SK-N-SH (cell line): Measurements from ENCODE around the gene CTAG2. TPM values are rescaled to one million over a fixed set of nuclear protein-coding genes. Genes with fewer than 3 reads are reported as not detected.

ENCODE experiments used
- CTCF ChIA-PET: fragments of 300-600, 350-600 bp; formaldehyde crosslinking; extraction: SDS; loops from one replicate; lab custom pipeline; 2021; lab: Yijun Ruan, JAX
- POLR2A ChIA-PET: fragments of 350-600 bp; sonication (Branson Sonifier 250); formaldehyde crosslinking; extraction: SDS; loops from one replicate; lab custom pipeline; 2020; ENCODE audit warnings: antibody characterized with exemption, inconsistent platforms; lab: Yijun Ruan, JAX
- DNase-seq: peaks from one replicate; pipeline ENCODE4 v3.0.0; 2012
- H2AFZ ChIP-seq: fragments of 200-600 bp; sonication (generic); 2 replicates; pipeline ENCODE4 v1.8.1; 2016; ENCODE audit warnings: antibody characterized with exemption, mild to moderate bottlenecking, low read depth
- H3F3A ChIP-seq: fragments of 200-600 bp; sonication (generic); replicated peaks from 2 replicates; pipeline ENCODE3; 2016; ENCODE audit warnings: antibody characterized with exemption, mild to moderate bottlenecking; ENCODE audit not compliant: insufficient read depth
- H3K27ac ChIP-seq, 2 experiments: fragments of 200-500 bp in 1 of 2; fragments of 200-600 bp in 1 of 2; sonication (Bioruptor generic) in 1 of 2; sonication (generic), shearing (Covaris generic) in 1 of 2; 2 replicates each; pipeline versions ENCODE4 v1.5.1 to v1.6.1; 2014 to 2016; ENCODE audit warnings: low read depth in 2 of 2, inconsistent platforms in 1 of 2, low read length in 1 of 2, mild to moderate bottlenecking in 1 of 2, mixed read lengths in 1 of 2
- H3K27me3 ChIP-seq: fragments of 200-600 bp; sonication (generic), shearing (Covaris generic); 2 replicates; pipeline ENCODE4 v1.6.1; 2016; ENCODE audit warnings: mixed run types; ENCODE audit not compliant: insufficient read depth
- H3K36me3 ChIP-seq, 2 experiments: fragments of 200-500 bp in 1 of 2; fragments of 200-600 bp in 1 of 2; sonication (Bioruptor generic) in 1 of 2; sonication (generic) in 1 of 2; replicated peaks in 1 of 2; 2 replicates each; pipeline versions ENCODE3 to v1.5.1; 2014 to 2016; ENCODE audit warnings: low read length in 1 of 2, mild to moderate bottlenecking in 1 of 2; ENCODE audit not compliant: insufficient read depth in 2 of 2, control insufficient read depth in 1 of 2
- H3K4me1 ChIP-seq, 2 experiments: fragments of 200-500 bp in 1 of 2; fragments of 200-600 bp in 1 of 2; sonication (Bioruptor generic) in 1 of 2; sonication (generic), shearing (Covaris generic) in 1 of 2; 2 replicates each; pipeline versions ENCODE4 v1.5.1 to v1.6.1; 2014 to 2016; ENCODE audit warnings: low read depth in 1 of 2, low read length in 1 of 2, mixed run types in 1 of 2; ENCODE audit not compliant: insufficient read depth in 2 of 2, control insufficient read depth in 1 of 2
- H3K4me2 ChIP-seq: fragments of 200-600 bp; sonication (generic), shearing (Covaris generic); 2 replicates; pipeline ENCODE4 v1.6.1; 2017; ENCODE audit warnings: mixed run types
- H3K4me3 ChIP-seq, 2 experiments: fragments of 200-500 bp in 1 of 2; fragments of 200-600 bp in 1 of 2; sonication (Bioruptor generic) in 1 of 2; sonication (generic), shearing (Covaris generic) in 1 of 2; 2 replicates each; pipeline versions ENCODE4 v1.5.1 to v1.8.1; 2014 to 2016; ENCODE audit warnings: low read depth in 2 of 2, inconsistent platforms in 1 of 2, low read length in 1 of 2, mild to moderate bottlenecking in 1 of 2, mixed read lengths in 1 of 2, moderate library complexity in 1 of 2
- H3K79me2 ChIP-seq: fragments of 200-600 bp; sonication (generic); 2 replicates; pipeline ENCODE4 v1.8.1; 2017; ENCODE audit warnings: mild to moderate bottlenecking; ENCODE audit not compliant: insufficient read depth
- H3K9ac ChIP-seq: fragments of 200-600 bp; sonication (generic); 2 replicates; pipeline ENCODE4 v1.6.1; 2017; ENCODE audit warnings: mixed run types
- H3K9me2 ChIP-seq: fragments of 200-600 bp; sonication (generic); 2 replicates; pipeline ENCODE4 v1.6.1; 2017; ENCODE audit warnings: mixed run types
- H3K9me3 ChIP-seq: fragments of 200-600 bp; sonication (generic); 2 replicates; pipeline ENCODE4 v1.6.1; 2017; ENCODE audit warnings: mixed run types, mild to moderate bottlenecking, moderate library complexity
- H4K20me1 ChIP-seq: fragments of 200-600 bp; sonication (generic); 2 replicates; pipeline ENCODE4 v1.6.1; 2017; ENCODE audit warnings: mild to moderate bottlenecking, mixed run types; ENCODE audit not compliant: insufficient read depth
- ELF1 ChIP-seq: IDR thresholded peaks from 2 replicates; pipeline ENCODE4 v1.4.0; 2012
- EP300 ChIP-seq, 2 experiments: IDR thresholded peaks; 2 replicates each; pipeline versions ENCODE4 v1.4.0 to v1.6.1; 2012; ENCODE audit warnings: borderline replicate concordance in 1 of 2, low read depth in 1 of 2, low read length in 1 of 2
- EZH2phosphoT487 ChIP-seq: fragments of 200-600 bp; sonication (generic); IDR thresholded peaks from 2 replicates; pipeline ENCODE4 v1.6.1; 2017; ENCODE audit warnings: low read depth, mixed run types, mild to moderate bottlenecking, antibody characterized with exemption, moderate library complexity, borderline replicate concordance
- FOXJ3 ChIP-seq: sonication (generic); formaldehyde crosslinking; IDR thresholded peaks from 2 replicates; pipeline ENCODE4 v1.5.1; 2020; ENCODE audit warnings: mild to moderate bottlenecking, missing genetic modification reagents
- FOXM1 ChIP-seq: IDR thresholded peaks from 2 replicates; pipeline ENCODE4 v1.4.0; 2012; ENCODE audit warnings: low read depth, mild to moderate bottlenecking
- GABPA ChIP-seq: IDR thresholded peaks from 2 replicates; pipeline ENCODE4 v1.4.0; 2012; ENCODE audit warnings: low read depth, mild to moderate bottlenecking
- IRF3 ChIP-seq: fragments of 150-350 bp; IDR thresholded peaks from 2 replicates; pipeline ENCODE4 v1.6.1; 2016; ENCODE audit warnings: mild to moderate bottlenecking, low read depth, low read length
- MEF2A ChIP-seq: IDR thresholded peaks from 2 replicates; pipeline ENCODE4 v1.4.0; 2012; ENCODE audit warnings: low read depth, borderline replicate concordance
- NRF1 ChIP-seq: IDR thresholded peaks from 2 replicates; pipeline ENCODE4 v1.6.1; 2012; ENCODE audit warnings: low read depth, mild to moderate bottlenecking, low read length
- RAD21 ChIP-seq: IDR thresholded peaks from 2 replicates; pipeline ENCODE4 v1.6.1; 2012; ENCODE audit warnings: mild to moderate bottlenecking, low read length
- RCOR1 ChIP-seq: fragments of 150-350 bp; IDR thresholded peaks from 2 replicates; pipeline ENCODE4 v1.6.1; 2017; ENCODE audit warnings: antibody characterized with exemption, low read length
- RFX5 ChIP-seq: IDR thresholded peaks from 2 replicates; pipeline ENCODE4 v1.6.1; 2012; ENCODE audit warnings: mild to moderate bottlenecking, improper control_type of control experiment, low read length
- SIN3A ChIP-seq: IDR thresholded peaks from 2 replicates; pipeline ENCODE4 v1.6.1; 2012; ENCODE audit warnings: low read depth, mild to moderate bottlenecking, low read length, moderate library complexity, borderline replicate concordance
- SMC3 ChIP-seq: IDR thresholded peaks from 2 replicates; pipeline ENCODE4 v1.6.1; 2012; ENCODE audit warnings: low read depth, low read length, improper control_type of control experiment
- TEAD4 ChIP-seq: IDR thresholded peaks from 2 replicates; pipeline ENCODE4 v1.4.0; 2012; ENCODE audit warnings: mild to moderate bottlenecking, borderline replicate concordance; ENCODE audit not compliant: insufficient read depth
- USF2 ChIP-seq: fragments of 150-350 bp; IDR thresholded peaks from 2 replicates; pipeline ENCODE4 v1.6.1; 2017; ENCODE audit warnings: antibody characterized with exemption, low read length, low read depth, borderline replicate concordance
- WGBS: methylation state at CpG from one replicate; pipeline ENCODE4 v1.1.6; 2017; ENCODE audit warnings: low lambda C conversion rate; 5-methylcytosine and 5-hydroxymethylcytosine counted together
- polyA plus RNA-seq, 3 experiments: library from polyadenylated mRNA; depleted of rRNA; stranded (reverse); fragments of >200 nt; gene quantifications; 2 replicates each; pipeline ENCODE4 v1.2.3, GENCODE V29; 2012
- TF ChIP-seq, protein P1 (sequence below): IDR thresholded peaks from 2 replicates; pipeline ENCODE4 v1.4.0; 2012; ENCODE audit warnings: low read depth

CTAG2 gene
- polyA plus RNA-seq, 1 of the 3 experiments (the other 2 are of a cell fraction), result 3.7 TPM

GRCh38 chrX:154652311-154653047 is 900 bp downstream of the CTAG2 start:
- no peak for TF ChIP-seq RCOR1
- no peak for TF ChIP-seq EP300 (IDR thresholded peaks at IDR 0.05; ENCODE audit: borderline replicate concordance in 1 of 2, low read depth in 1 of 2, low read length in 1 of 2)
- TF ChIP-seq RAD21, result no peak
- TF ChIP-seq SMC3, result no peak
- TF ChIP-seq FOXM1, result no peak
- no peak for TF ChIP-seq ELF1
- no peak for TF ChIP-seq USF2
- TF ChIP-seq, protein P1, sequence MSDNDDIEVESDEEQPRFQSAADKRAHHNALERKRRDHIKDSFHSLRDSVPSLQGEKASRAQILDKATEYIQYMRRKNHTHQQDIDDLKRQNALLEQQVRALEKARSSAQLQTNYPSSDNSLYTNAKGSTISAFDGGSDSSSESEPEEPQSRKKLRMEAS, result no peak
- no peak for TF ChIP-seq MEF2A
- TF ChIP-seq FOXJ3 (CRISPR knock-in tag), result no peak
- TF ChIP-seq GABPA, result no peak
- TF ChIP-seq TEAD4, result no peak
- no peak for TF ChIP-seq NRF1
- H2AFZ ChIP-seq, result no peak overlapping the region
- H3K9ac ChIP-seq, result no peak overlapping the region
- no peaks in the 10 kb centered on the region for H3K9me2 ChIP-seq
- POLR2A ChIA-PET, result no interaction called here
- H3K4me3 ChIP-seq, result no peak overlapping the region
- no peaks in the 10 kb centered on the region for H3K36me3 ChIP-seq
- CTCF ChIA-PET, result no interaction called here
- no peaks in the 10 kb centered on the region for H3K9me3 ChIP-seq
- H3K79me2 ChIP-seq, result no peaks in the 10 kb centered on the region
- H3K4me2 ChIP-seq, result no peak overlapping the region
- H3K4me1 ChIP-seq, result no peaks in the 10 kb centered on the region
- no peaks in the 10 kb centered on the region for H3F3A ChIP-seq
- H3K27me3 ChIP-seq, result peaks cover 21% of the 10 kb centered on the region
- no peak overlapping the region for H3K27ac ChIP-seq
- H4K20me1 ChIP-seq, result no peaks in the 10 kb centered on the region
- no peak for DNase-seq
- WGBS, result 54% methylated on average over 10 of the region's 30 CpGs

- Histone ChIP-seq H3K36me3 (no peaks in the 10 kb centered on the region), H4K20me1 (no peaks in the 10 kb centered on the region), H3K27ac (no peak overlapping the region), H3K4me2 (no peak overlapping the region), H2AFZ (no peak overlapping the region), H3K9ac (no peak overlapping the region), H3K4me3 (no peak overlapping the region), H3K9me3 (no peaks in the 10 kb centered on the region), H3K79me2 (no peaks in the 10 kb centered on the region), H3K4me1 (no peaks in the 10 kb centered on the region), H3K27me3 (peaks cover 17% of the 10 kb centered on the region), H3F3A (no peaks in the 10 kb centered on the region), H3K9me2 (no peaks in the 10 kb centered on the region)
- WGBS, result 28% methylated on average over 4 of the region's 13 CpGs
- ChIA-PET CTCF (no interaction called here), POLR2A (no interaction called here)
- TF ChIP-seq USF2 (no peak), IRF3 (no peak), SIN3A (no peak), EZH2phosphoT487 (no peak), TEAD4 (no peak), NRF1 (no peak), SMC3 (no peak), RFX5 (no peak)
- no peak for DNase-seq
Observed at GRCh38 chrX:154650221-154650510, 3.2 kb downstream of the CTAG2 start.
